GM23248 (cell line): ENCODE results near the gene PLXDC2. TPM values are rescaled to one million over a fixed set of nuclear protein-coding genes. Genes with fewer than 3 reads are reported as not detected.
A peak's percentile ranks its signal among the peaks of the same experiment; 100 is the strongest.

Experiments used
- DNase-seq: peaks from one replicate; pipeline ENCODE4 v3.0.0-alpha.2; 2015
- H2AFZ ChIP-seq: fragments of 200-600 bp; sonication (generic); 2 replicates; pipeline ENCODE4 v1.6.1; 2016; ENCODE audit warnings: antibody characterized with exemption
- H3F3A ChIP-seq: fragments of 200-600 bp; sonication (generic); 2 replicates; pipeline ENCODE4 v1.6.1; 2016; ENCODE audit warnings: mild to moderate bottlenecking, antibody characterized with exemption, mixed run types; ENCODE audit not compliant: insufficient read depth
- H3K27ac ChIP-seq: fragments of 200-600 bp; sonication (generic); 2 replicates; pipeline ENCODE4 v1.5.1; 2016; ENCODE audit warnings: mild to moderate bottlenecking
- H3K27me3 ChIP-seq: fragments of 200-600 bp; sonication (generic); replicated peaks from 2 replicates; pipeline ENCODE4 v1.6.1; 2016; ENCODE audit warnings: mild to moderate bottlenecking; ENCODE audit not compliant: insufficient read depth
- H3K36me3 ChIP-seq: fragments of 200-600 bp; sonication (generic); 2 replicates; pipeline ENCODE4 v1.6.1; 2016; ENCODE audit warnings: low read depth, mild to moderate bottlenecking
- H3K4me1 ChIP-seq: fragments of 200-600 bp; sonication (generic); 2 replicates; pipeline ENCODE4 v1.6.1; 2016; ENCODE audit warnings: mild to moderate bottlenecking; ENCODE audit not compliant: insufficient read depth
- H3K4me2 ChIP-seq: fragments of 200-600 bp; sonication (generic); one replicate; pipeline ENCODE4 v1.6.1; 2016; ENCODE audit warnings: mild to moderate bottlenecking; ENCODE audit not compliant: unreplicated experiment
- H3K4me3 ChIP-seq: fragments of 200-600 bp; sonication (generic); 2 replicates; pipeline ENCODE4 v1.5.1; 2016; ENCODE audit warnings: mild to moderate bottlenecking
- H3K79me2 ChIP-seq: fragments of 200-600 bp; sonication (generic); 2 replicates; pipeline ENCODE4 v1.6.1; 2016; ENCODE audit warnings: mild to moderate bottlenecking; ENCODE audit not compliant: insufficient read depth
- H3K9ac ChIP-seq: fragments of 200-600 bp; sonication (generic); 2 replicates; pipeline ENCODE4 v1.6.1; 2016; ENCODE audit warnings: mild to moderate bottlenecking
- H3K9me2 ChIP-seq: fragments of 200-600 bp; sonication (generic); 2 replicates; pipeline ENCODE4 v1.6.1; 2016; ENCODE audit warnings: mixed run types, mild to moderate bottlenecking, moderate library complexity; ENCODE audit not compliant: insufficient read depth
- H3K9me3 ChIP-seq: fragments of 200-600 bp; sonication (generic); one replicate; pipeline ENCODE4 v1.6.1; 2017; ENCODE audit warnings: low read depth
- H4K20me1 ChIP-seq: fragments of 200-600 bp; sonication (generic); 2 replicates; pipeline ENCODE4 v1.6.0; 2016; ENCODE audit not compliant: insufficient read depth
- EZH2 ChIP-seq: fragments of 200-600 bp; sonication (generic); IDR thresholded peaks from 2 replicates; pipeline ENCODE4 v1.6.1; 2018; ENCODE audit warnings: antibody characterized with exemption, mild to moderate bottlenecking; ENCODE audit not compliant: insufficient read depth, poor library complexity, severe bottlenecking
- EZH2phosphoT487 ChIP-seq: fragments of 200-600 bp; sonication (generic); IDR thresholded peaks from 2 replicates; pipeline ENCODE4 v1.6.1; 2018; ENCODE audit warnings: antibody characterized with exemption, moderate library complexity, mild to moderate bottlenecking, low read depth; ENCODE audit not compliant: insufficient read depth
- WGBS, 2 experiments: methylation state at CpG; one replicate each; pipeline ENCODE4 v1.1.6; 2015 to 2017; ENCODE audit warnings: low lambda C conversion rate in 2 of 2, low coverage in 1 of 2; ENCODE audit errors: missing lambda C conversion rate in 2 of 2; 5-methylcytosine and 5-hydroxymethylcytosine counted together
- in situ Hi-C: fragments of 300-500 bp; cut with MboI; formaldehyde crosslinking; loops from 2 replicates; pipeline ENCODE4 v1.15.0; 2020
- polyA plus RNA-seq: library from polyadenylated mRNA; unstranded; fragments of >200 nt; fragmentation: Nextera tagmentation; extraction: Ambion mirVana; gene quantifications from 2 replicates; pipeline ENCODE4 v1.2.1, GENCODE V29; 2016
- total RNA-seq: library from RNA; depleted of rRNA; stranded (reverse); fragments of >200 nt; shearing (Covaris generic); gene quantifications from 2 replicates; pipeline ENCODE4 v1.2.3, GENCODE V29; 2014

PLXDC2 gene
- total and polyA plus RNA-seq, 2 experiments from 2014 or later: 0.81 to 2.3 TPM

GRCh38 chr10:20007426-20007825 lies 191.2 kb downstream of the PLXDC2 start:
- in situ Hi-C loops: no loop called here
- no peak for DNase-seq
- 79 to 81% methylated on average over 1 of the region's 1 CpG for WGBS, 2 experiments

GRCh38 chr10:20013991-20014750 lies 197.9 kb downstream of the PLXDC2 start:
- Histone ChIP-seq H3K36me3 (no peaks in the 10 kb centered on the region), H4K20me1 (no peaks in the 10 kb centered on the region), H3K4me3 (no peak overlapping the region), H3K27ac (no peak overlapping the region), H3K9me2 (no peaks in the 10 kb centered on the region), H3K9me3 (no peaks in the 10 kb centered on the region), H2AFZ (no peak overlapping the region), H3K9ac (no peak overlapping the region), H3K4me2 (no peak overlapping the region), H3K79me2 (no peaks in the 10 kb centered on the region), H3K27me3 (no peaks in the 10 kb centered on the region), H3F3A (no peaks in the 10 kb centered on the region), H3K4me1 (no peaks in the 10 kb centered on the region)
- DNase-seq: no peak
- in situ Hi-C loops: no loop called here
- TF ChIP-seq EZH2phosphoT487 (no peak), EZH2 (no peak)
- WGBS, 2 experiments: 61 to 77% methylated on average over 1 to 2 of the region's 2 CpGs

More at GRCh38 chr10:20007426-20007825, 191.2 kb downstream of the PLXDC2 start:
- TF ChIP-seq EZH2 (no peak), EZH2phosphoT487 (no peak)
- Histone ChIP-seq H4K20me1 (no peaks in the 10 kb centered on the region), H3K9me2 (no peaks in the 10 kb centered on the region), H3F3A (no peaks in the 10 kb centered on the region), H3K27ac (no peak overlapping the region), H3K36me3 (no peaks in the 10 kb centered on the region), H3K9ac (no peak overlapping the region), H3K4me2 (no peak overlapping the region), H3K9me3 (no peaks in the 10 kb centered on the region), H2AFZ (no peak overlapping the region), H3K79me2 (no peaks in the 10 kb centered on the region), H3K27me3 (no peaks in the 10 kb centered on the region), H3K4me3 (no peak overlapping the region), H3K4me1 (0 out of 2 replicates have a peak, but pooled peaks cover 6% of the 10 kb centered on the region)

GRCh38 chr10:20017961-20018360 lies 201.7 kb downstream of the PLXDC2 start:
- Histone ChIP-seq H3K36me3 (no peaks in the 10 kb centered on the region), H3K9me2 (no peaks in the 10 kb centered on the region), H3K9me3 (no peaks in the 10 kb centered on the region), H3K27me3 (no peaks in the 10 kb centered on the region), H3K4me2 (no peak overlapping the region), H2AFZ (no peak overlapping the region), H3K79me2 (no peaks in the 10 kb centered on the region), H3K27ac (no peak overlapping the region), H3K4me3 (no peak overlapping the region), H3F3A (no peaks in the 10 kb centered on the region), H4K20me1 (no peaks in the 10 kb centered on the region), H3K4me1 (no peaks in the 10 kb centered on the region), H3K9ac (no peak overlapping the region)
- no peak for TF ChIP-seq EZH2
- no peak for TF ChIP-seq EZH2phosphoT487
- in situ Hi-C loops: no loop called here
- DNase-seq: peak; percentile 2
- 80 to 94% methylated on average over 2 of the region's 2 CpGs for WGBS, 2 experiments

GRCh38 chr10:20020677-20021076 lies 204.4 kb downstream of the PLXDC2 start:
- 14 to 18% methylated on average over 1 of the region's 1 CpG for WGBS, 2 experiments
- Histone ChIP-seq H2AFZ (no peak overlapping the region), H3K9me2 (no peaks in the 10 kb centered on the region), H3K9ac (no peak overlapping the region), H3K4me1 (no peaks in the 10 kb centered on the region), H3K79me2 (no peaks in the 10 kb centered on the region), H3F3A (no peaks in the 10 kb centered on the region), H3K4me3 (no peak overlapping the region), H3K27me3 (no peaks in the 10 kb centered on the region), H3K27ac (no peak overlapping the region), H3K36me3 (no peaks in the 10 kb centered on the region), H3K9me3 (no peaks in the 10 kb centered on the region), H3K4me2 (no peak overlapping the region), H4K20me1 (no peaks in the 10 kb centered on the region)
- in situ Hi-C loops: no loop called here
- TF ChIP-seq EZH2phosphoT487 (no peak), EZH2 (no peak)
- no peak for DNase-seq
